A549 (cell line): Measurements from ENCODE around the gene ATP2C1.

Experiments used
- MAZ ChIP-seq: fragments of 150-350 bp; IDR thresholded peaks from 2 replicates; pipeline ENCODE4 v1.6.1; 2014; ENCODE audit warnings: antibody characterized with exemption, low read depth, low read length, borderline replicate concordance
- NFE2L2 ChIP-seq: fragments of 150-350 bp; conservative IDR thresholded peaks from 2 replicates; pipeline ENCODE4 v1.6.1; 2014; ENCODE audit warnings: low read length
- POLR2A ChIP-seq: IDR thresholded peaks from 2 replicates; pipeline ENCODE4 v1.6.1; 2012; ENCODE audit warnings: mild to moderate bottlenecking, low read length
- RAD21 ChIP-seq, 2 experiments: fragments of >200 bp in 1 of 2; sonication (Bioruptor Twin) in 1 of 2; formaldehyde crosslinking in 1 of 2; IDR thresholded peaks in 1 of 2; conservative IDR thresholded peaks in 1 of 2; 2 replicates in 1 of 2; 3 replicates in 1 of 2; pipeline ENCODE4 v1.6.1; 2012 to 2018; ENCODE audit warnings: inconsistent platforms in 1 of 2
- TF ChIP-seq, protein P1 (sequence below): IDR thresholded peaks from 2 replicates; pipeline ENCODE4 v1.6.1; 2012
- TF ChIP-seq, protein P2 (sequence below): fragments of >200 bp; sonication (Bioruptor Twin); formaldehyde crosslinking; IDR thresholded peaks from 3 replicates; pipeline ENCODE4 v1.5.1; 2016

DNA sequence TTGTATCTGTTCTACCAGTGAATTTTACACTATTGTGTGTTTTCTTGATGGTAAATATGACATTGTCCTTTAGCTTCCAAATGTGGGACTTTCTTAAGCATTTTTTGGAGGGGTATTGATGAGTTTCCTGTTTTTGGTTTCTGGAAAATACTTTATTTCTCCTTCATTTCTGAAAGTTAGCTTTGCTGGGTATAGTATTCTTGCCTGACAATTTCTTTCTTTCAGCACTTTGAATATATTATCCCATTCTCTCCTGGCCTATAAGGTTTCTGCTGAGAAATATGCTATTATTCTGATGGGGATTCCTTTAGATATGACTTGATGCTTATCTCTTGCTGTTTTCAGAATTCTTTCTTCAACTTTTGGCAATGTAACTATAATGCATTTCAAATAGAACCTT is 15.4 kb upstream of the ATP2C1 start:
- TF ChIP-seq, protein P1, sequence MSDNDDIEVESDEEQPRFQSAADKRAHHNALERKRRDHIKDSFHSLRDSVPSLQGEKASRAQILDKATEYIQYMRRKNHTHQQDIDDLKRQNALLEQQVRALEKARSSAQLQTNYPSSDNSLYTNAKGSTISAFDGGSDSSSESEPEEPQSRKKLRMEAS: no peak
- TF ChIP-seq, protein P2, sequence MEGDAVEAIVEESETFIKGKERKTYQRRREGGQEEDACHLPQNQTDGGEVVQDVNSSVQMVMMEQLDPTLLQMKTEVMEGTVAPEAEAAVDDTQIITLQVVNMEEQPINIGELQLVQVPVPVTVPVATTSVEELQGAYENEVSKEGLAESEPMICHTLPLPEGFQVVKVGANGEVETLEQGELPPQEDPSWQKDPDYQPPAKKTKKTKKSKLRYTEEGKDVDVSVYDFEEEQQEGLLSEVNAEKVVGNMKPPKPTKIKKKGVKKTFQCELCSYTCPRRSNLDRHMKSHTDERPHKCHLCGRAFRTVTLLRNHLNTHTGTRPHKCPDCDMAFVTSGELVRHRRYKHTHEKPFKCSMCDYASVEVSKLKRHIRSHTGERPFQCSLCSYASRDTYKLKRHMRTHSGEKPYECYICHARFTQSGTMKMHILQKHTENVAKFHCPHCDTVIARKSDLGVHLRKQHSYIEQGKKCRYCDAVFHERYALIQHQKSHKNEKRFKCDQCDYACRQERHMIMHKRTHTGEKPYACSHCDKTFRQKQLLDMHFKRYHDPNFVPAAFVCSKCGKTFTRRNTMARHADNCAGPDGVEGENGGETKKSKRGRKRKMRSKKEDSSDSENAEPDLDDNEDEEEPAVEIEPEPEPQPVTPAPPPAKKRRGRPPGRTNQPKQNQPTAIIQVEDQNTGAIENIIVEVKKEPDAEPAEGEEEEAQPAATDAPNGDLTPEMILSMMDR: no peak
- no peak for TF ChIP-seq MAZ
- no peak for TF ChIP-seq POLR2A
- TF ChIP-seq RAD21 (conservative IDR thresholded peaks at IDR 0.05 in 1 of 2, IDR thresholded peaks at IDR 0.05 in 1 of 2): no peak
- no peak for TF ChIP-seq NFE2L2
